Natural killer cell (primary cell): ENCODE measurements around the gene LAD1. TPM values are rescaled to one million over a fixed set of nuclear protein-coding genes. Genes with fewer than 3 reads are reported as not detected.

Experiments used
- ATAC-seq, 3 donors: fragments of 150-1000 bp in 2 of 3; fragments of 200-7000 bp in 1 of 3; cut with Tn5 transposase; 1 replicate in 1 of 3; 2 replicates in 2 of 3; pipeline ENCODE4 v1.10.0; 2021; ENCODE audit warnings: mild to moderate bottlenecking in 2 of 3, moderate library complexity in 2 of 3
- DNase-seq, 2 donors: peaks; one replicate each; pipeline versions ENCODE4 v3.0.0 to v3.0.0-alpha.2; 2013 to 2021; ENCODE audit warnings: mixed read lengths in 1 of 2
- H3K27ac ChIP-seq: one replicate; pipeline ENCODE4 v1.5.1; 2013; ENCODE audit warnings: mild to moderate bottlenecking, low read length
- H3K27me3 ChIP-seq: one replicate; pipeline ENCODE4 v1.6.1; 2013; ENCODE audit warnings: low read length; ENCODE audit not compliant: control insufficient read depth, insufficient read depth
- H3K36me3 ChIP-seq: one replicate; pipeline ENCODE4 v1.6.1; 2013; ENCODE audit warnings: low read length; ENCODE audit not compliant: control insufficient read depth, insufficient read depth
- H3K4me1 ChIP-seq: one replicate; pipeline ENCODE4 v1.6.1; 2013; ENCODE audit warnings: low read length; ENCODE audit not compliant: control insufficient read depth, insufficient read depth
- H3K4me3 ChIP-seq: one replicate; pipeline ENCODE4 v1.5.1; 2013; ENCODE audit warnings: low read length
- H3K9me3 ChIP-seq: one replicate; pipeline ENCODE4 v1.6.1; 2013; ENCODE audit warnings: low read length; ENCODE audit not compliant: control insufficient read depth, insufficient read depth
- H3K27ac Mint-ChIP-seq, 2 donors: one replicate each; pipeline ENCODE4 v1.8.0; 2022; ENCODE audit warnings: mild to moderate bottlenecking in 2 of 2, mixed read lengths in 2 of 2, moderate library complexity in 1 of 2
- H3K27me3 Mint-ChIP-seq, 2 donors: one replicate each; pipeline ENCODE4 v1.8.0; 2022; ENCODE audit warnings: low read depth in 2 of 2, mixed read lengths in 2 of 2
- H3K36me3 Mint-ChIP-seq: one replicate; pipeline ENCODE4 v1.8.0; 2022; ENCODE audit warnings: mixed read lengths
- H3K4me1 Mint-ChIP-seq, 2 donors: one replicate each; pipeline ENCODE4 v1.8.0; 2022; ENCODE audit warnings: mixed read lengths in 2 of 2
- H3K4me3 Mint-ChIP-seq: one replicate; pipeline ENCODE4 v1.8.0; 2022; ENCODE audit warnings: mild to moderate bottlenecking, moderate library complexity, mixed read lengths
- H3K9me3 Mint-ChIP-seq, 2 donors: one replicate each; pipeline ENCODE4 v1.8.0; 2022; ENCODE audit warnings: mixed read lengths in 2 of 2
- CTCF ChIP-seq: fragments of 200-600 bp; IDR thresholded peaks from one replicate; pipeline ENCODE4 v1.8.0; 2022; ENCODE audit warnings: antibody characterized with exemption
- WGBS: methylation state at CpG from one replicate; pipeline ENCODE4 v1.1.7; 2013; ENCODE audit warnings: missing lambda C conversion rate; ENCODE audit not compliant: insufficient coverage; 5-methylcytosine and 5-hydroxymethylcytosine counted together
- intact Hi-C: fragments of 100-400 bp; cut with micrococcal nuclease; formaldehyde crosslinking; loops from one replicate; pipeline ENCODE4 v1.14.2; 2022
- total RNA-seq, 4 donors: library from RNA; stranded (reverse); fragments of 120-200 nt in 1 of 4; gene quantifications; one replicate each; pipeline versions ENCODE4 v1.2.3 to v1.2.4, GENCODE V29; 2013 to 2022

LAD1 gene
- total RNA-seq, 3 donors from 2014 or later (not counting 1 experiment from before 2014, with no cell fraction given), result 0.68 TPM; not detected in 2

- Histone ChIP-seq H3K27ac (no peak overlapping the region), H3K36me3 (no peaks in the 10 kb centered on the region), H3K4me1 (no peaks in the 10 kb centered on the region), H3K27me3 (no peaks in the 10 kb centered on the region), H3K4me3 (no peak overlapping the region), H3K9me3 (no peaks in the 10 kb centered on the region)
- no peak overlapping the region for H3K4me3 Mint-ChIP-seq
- intact Hi-C loops, result no loop called here
- no peak for TF ChIP-seq CTCF
- H3K27me3 Mint-ChIP-seq, result peaks cover 6 to 8% of the 10 kb centered on the region in 2 donors
- H3K4me1 Mint-ChIP-seq, result no peaks in the 10 kb centered on the region
- ATAC-seq (no peak), DNase-seq (no peak)
- 87% methylated on average over 4 of the region's 4 CpGs for WGBS
- H3K36me3 Mint-ChIP-seq, result no peaks in the 10 kb centered on the region
- H3K9me3 Mint-ChIP-seq, result no peaks in the 10 kb centered on the region
- H3K27ac Mint-ChIP-seq, result no peak overlapping the region
Observed at GRCh38 chr1:201383647-201384405, 15.3 kb downstream of the LAD1 start.

GRCh38 chr1:201381130-201381529, 18.0 kb downstream of the LAD1 start:
- Mint-ChIP-seq H3K9me3 (no peaks in the 10 kb centered on the region), H3K4me1 (no peaks in the 10 kb centered on the region), H3K4me3 (no peak overlapping the region), H3K27ac (no peak overlapping the region), H3K36me3 (no peaks in the 10 kb centered on the region), H3K27me3 (peaks cover 0 to 2% of the 10 kb centered on the region in 2 donors)
- Histone ChIP-seq H3K9me3 (no peaks in the 10 kb centered on the region), H3K27ac (no peak overlapping the region), H3K27me3 (no peaks in the 10 kb centered on the region), H3K4me3 (no peak overlapping the region), H3K36me3 (no peaks in the 10 kb centered on the region), H3K4me1 (no peaks in the 10 kb centered on the region)
- ATAC-seq (no peak), DNase-seq (no peak)
- intact Hi-C loops, result no loop called here
- 91% methylated on average over 7 of the region's 7 CpGs for WGBS
- TF ChIP-seq CTCF, result no peak

GRCh38 chr1:201379733-201380242, 19.3 kb downstream of the LAD1 start:
- ATAC-seq, result no peak
- intact Hi-C loops, result no loop called here

More at GRCh38 chr1:201379733-201380242, 19.3 kb downstream of the LAD1 start:
- no peaks in the 10 kb centered on the region for H3K36me3 Mint-ChIP-seq
- Histone ChIP-seq H3K36me3 (no peaks in the 10 kb centered on the region), H3K4me3 (no peak overlapping the region), H3K9me3 (no peaks in the 10 kb centered on the region), H3K27ac (no peak overlapping the region), H3K27me3 (peaks cover 2% of the 10 kb centered on the region), H3K4me1 (no peaks in the 10 kb centered on the region)
- WGBS, result 84% methylated on average over 9 of the region's 9 CpGs
- H3K9me3 Mint-ChIP-seq, result no peaks in the 10 kb centered on the region
- TF ChIP-seq CTCF, result no peak
- no peaks in the 10 kb centered on the region for H3K4me1 Mint-ChIP-seq
- no peak for DNase-seq
- no peak overlapping the region for H3K27ac Mint-ChIP-seq
- no peaks in the 10 kb centered on the region for H3K27me3 Mint-ChIP-seq
- H3K4me3 Mint-ChIP-seq, result no peak overlapping the region
